Stomach (tissue), 4 donors: ENCODE measurements around the gene CAPN12.

Source experiments
- POLR2AphosphoS5 ChIP-seq, 3 donors: sonication (generic); formaldehyde crosslinking; IDR thresholded peaks; one replicate each; pipeline ENCODE4 v1.6.1; 2016; ENCODE audit warnings: antibody characterized with exemption in 3 of 3
- TF ChIP-seq, protein P1 (sequence below), 7 experiments: fragments of 450-650 bp in 4 of 7; fragments of 200-600 bp in 3 of 7; sonication (generic) in 3 of 7; IDR thresholded peaks; one replicate each; pipeline ENCODE4 v1.5.1; 2016 to 2019; ENCODE audit warnings: antibody characterized with exemption in 7 of 7, control low read depth in 2 of 7, mild to moderate bottlenecking in 1 of 7

DNA sequence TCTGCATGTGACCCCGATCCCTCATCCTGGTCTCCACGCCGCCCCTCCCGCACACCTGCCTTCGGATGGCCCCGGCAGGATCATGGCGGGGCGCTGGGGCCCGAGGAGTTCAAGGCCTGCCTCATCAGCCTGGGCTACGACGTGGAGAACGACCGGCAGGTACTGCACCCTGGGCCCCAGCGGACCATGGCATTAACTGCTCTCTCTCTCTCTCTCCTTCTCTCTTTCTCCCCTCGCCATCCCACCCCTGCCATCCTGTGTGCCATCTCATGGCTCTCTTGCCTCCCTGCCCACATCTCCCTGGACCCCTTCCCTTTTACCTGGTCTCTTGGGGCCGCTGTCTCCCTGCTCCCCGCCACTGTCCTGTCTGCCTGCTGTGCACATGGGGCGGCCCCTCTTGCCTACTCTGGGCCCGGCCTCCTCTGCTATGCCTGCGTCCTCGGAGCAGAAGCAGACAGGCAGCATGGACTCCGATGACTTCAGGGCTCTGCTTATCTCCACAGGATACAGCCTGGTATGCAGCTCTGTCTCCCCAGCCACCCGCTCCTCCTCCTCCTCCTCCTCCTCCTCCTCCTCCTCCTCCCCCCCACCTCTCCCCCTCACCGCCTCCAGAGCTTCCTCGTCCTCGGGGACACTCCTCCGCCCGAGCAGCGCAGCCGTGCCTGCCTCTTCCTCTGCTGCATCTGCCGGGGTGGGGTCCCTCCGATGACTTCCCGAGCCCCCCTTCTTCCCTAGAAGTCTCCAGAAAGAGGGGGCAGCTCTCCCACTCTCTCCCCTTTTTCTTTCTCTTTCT, 16.2 kb downstream of the CAPN12 start:
- TF ChIP-seq, protein P1, sequence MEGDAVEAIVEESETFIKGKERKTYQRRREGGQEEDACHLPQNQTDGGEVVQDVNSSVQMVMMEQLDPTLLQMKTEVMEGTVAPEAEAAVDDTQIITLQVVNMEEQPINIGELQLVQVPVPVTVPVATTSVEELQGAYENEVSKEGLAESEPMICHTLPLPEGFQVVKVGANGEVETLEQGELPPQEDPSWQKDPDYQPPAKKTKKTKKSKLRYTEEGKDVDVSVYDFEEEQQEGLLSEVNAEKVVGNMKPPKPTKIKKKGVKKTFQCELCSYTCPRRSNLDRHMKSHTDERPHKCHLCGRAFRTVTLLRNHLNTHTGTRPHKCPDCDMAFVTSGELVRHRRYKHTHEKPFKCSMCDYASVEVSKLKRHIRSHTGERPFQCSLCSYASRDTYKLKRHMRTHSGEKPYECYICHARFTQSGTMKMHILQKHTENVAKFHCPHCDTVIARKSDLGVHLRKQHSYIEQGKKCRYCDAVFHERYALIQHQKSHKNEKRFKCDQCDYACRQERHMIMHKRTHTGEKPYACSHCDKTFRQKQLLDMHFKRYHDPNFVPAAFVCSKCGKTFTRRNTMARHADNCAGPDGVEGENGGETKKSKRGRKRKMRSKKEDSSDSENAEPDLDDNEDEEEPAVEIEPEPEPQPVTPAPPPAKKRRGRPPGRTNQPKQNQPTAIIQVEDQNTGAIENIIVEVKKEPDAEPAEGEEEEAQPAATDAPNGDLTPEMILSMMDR (IDR thresholded peaks at IDR 0.05) = no peak
- no peak for TF ChIP-seq POLR2AphosphoS5 (IDR thresholded peaks at IDR 0.05)
